ENCODE results near the gene LINGO1.

The LINGO1 gene

GRCh38 chr15:77647961-77648360 lies 15.2 kb upstream of the LINGO1 start:
- no peak for DNase-seq (ENCODE audit: low spot score)
- no peak for TF ChIP-seq CTCF (IDR thresholded peaks at IDR 0.05; ENCODE audit: extremely low read depth, insufficient read depth, missing control alignments)
- in situ Hi-C loops (cut with MboI; ENCODE audit: low pct_unique_long_range_greater_than_20kb, low sequenced_read_pairs, unreplicated experiment): loop anchor here (25.0 kb wide), 1 partner anchor 164 kb away; no protein-coding TSS in a partner anchor

- in situ Hi-C loops (cut with MboI; ENCODE audit: low pct_unique_long_range_greater_than_20kb, low sequenced_read_pairs, unreplicated experiment): loop anchor here (25.0 kb wide), 1 partner anchor 166 kb away; no protein-coding TSS in a partner anchor
- no peak for DNase-seq (ENCODE audit: low spot score)
- no peak for TF ChIP-seq CTCF (IDR thresholded peaks at IDR 0.05; ENCODE audit: extremely low read depth, insufficient read depth, missing control alignments)
These were observed 13.5 kb upstream of the LINGO1 start for GRCh38 chr15:77646104-77646694.

GRCh38 chr15:77645602-77646001 lies 12.9 kb upstream of the LINGO1 start:
- no peak for TF ChIP-seq CTCF (IDR thresholded peaks at IDR 0.05; ENCODE audit: extremely low read depth, insufficient read depth, missing control alignments)
- no peak for DNase-seq (ENCODE audit: low spot score)
- in situ Hi-C loops (cut with MboI; ENCODE audit: low pct_unique_long_range_greater_than_20kb, low sequenced_read_pairs, unreplicated experiment): loop anchor here (25.0 kb wide), 1 partner anchor 167 kb away; no protein-coding TSS in a partner anchor

GRCh38 chr15:77644543-77645247 lies 12.0 kb upstream of the LINGO1 start:
- no peak for TF ChIP-seq CTCF (IDR thresholded peaks at IDR 0.05; ENCODE audit: extremely low read depth, insufficient read depth, missing control alignments)
- in situ Hi-C loops (cut with MboI; ENCODE audit: low pct_unique_long_range_greater_than_20kb, low sequenced_read_pairs, unreplicated experiment): loop anchor here (25.0 kb wide), 1 partner anchor 168 kb away; no protein-coding TSS in a partner anchor
- no peak for DNase-seq (ENCODE audit: low spot score)

GRCh38 chr15:77643764-77644163 lies 11.1 kb upstream of the LINGO1 start:
- in situ Hi-C loops (cut with MboI; ENCODE audit: low pct_unique_long_range_greater_than_20kb, low sequenced_read_pairs, unreplicated experiment): loop anchor here (25.0 kb wide), 1 partner anchor 169 kb away; no protein-coding TSS in a partner anchor
- DNase-seq (ENCODE audit: low spot score): no peak
- no peak for TF ChIP-seq CTCF (IDR thresholded peaks at IDR 0.05; ENCODE audit: extremely low read depth, insufficient read depth, missing control alignments)

- in situ Hi-C loops (cut with MboI; ENCODE audit: low pct_unique_long_range_greater_than_20kb, low sequenced_read_pairs, unreplicated experiment): loop anchor here (25.0 kb wide), 1 partner anchor 169 kb away; no protein-coding TSS in a partner anchor
- TF ChIP-seq CTCF (IDR thresholded peaks at IDR 0.05; ENCODE audit: extremely low read depth, insufficient read depth, missing control alignments): no peak
- no peak for DNase-seq (ENCODE audit: low spot score)
These were observed 10.2 kb upstream of the LINGO1 start for GRCh38 chr15:77642793-77643430.
